Endothelial cell of umbilical vein (primary cell): ENCODE data around the gene RABGAP1. TPM values are rescaled to one million over a fixed set of nuclear protein-coding genes. Genes with fewer than 3 reads are reported as not detected.

Source experiments
- BruUV-seq: library from RNA; stranded (reverse); fragments of 400-500 nt; replicated peaks from 2 replicates; lab custom pipeline; 2021; lab: Mats Ljungman, UMichigan
- CTCF ChIA-PET: fragments of 300-600, 350-600 bp; sonication (Branson Sonifier 250); formaldehyde crosslinking; loops from one replicate; lab custom pipeline; 2021; ENCODE audit warnings: antibody characterized with exemption, inconsistent platforms; lab: Charles Lee
- POLR2A ChIA-PET: fragments of 300-600, 350-600 bp; sonication (Branson Sonifier 250); formaldehyde crosslinking; loops from one replicate; lab custom pipeline; 2021; ENCODE audit warnings: antibody characterized with exemption, inconsistent platforms; lab: Charles Lee
- DNase-seq: peaks from one replicate; pipeline ENCODE4 v3.0.0-alpha.2; 2011; ENCODE audit warnings: low read depth, low spot score
- FAIRE-seq: peaks from 2 replicates; lab custom pipeline; 2011; peaks lifted over from hg19 to GRCh38; lab: Jason Lieb, UNC
- H2AFZ ChIP-seq: 2 replicates; pipeline ENCODE4 v1.6.0; 2012; ENCODE audit warnings: low read depth, low read length, control low read depth, inconsistent platforms
- H3K27ac ChIP-seq: 2 replicates; pipeline ENCODE4 v1.5.1; 2011; ENCODE audit warnings: low read depth, mild to moderate bottlenecking, control low read depth, low read length, moderate library complexity; ENCODE audit not compliant: insufficient read depth
- H3K27me3 ChIP-seq, 2 experiments: 2 replicates each; pipeline versions ENCODE4 v1.6.0 to v1.6.1; 2011; ENCODE audit warnings: low read length in 2 of 2, mixed read lengths in 1 of 2; ENCODE audit not compliant: control insufficient read depth in 2 of 2, insufficient read depth in 2 of 2
- H3K36me3 ChIP-seq, 2 experiments: 2 replicates in 1 of 2; 3 replicates in 1 of 2; pipeline ENCODE4 v1.5.1; 2011; ENCODE audit warnings: low read length in 2 of 2, mild to moderate bottlenecking in 1 of 2, moderate library complexity in 1 of 2; ENCODE audit not compliant: control insufficient read depth in 2 of 2, insufficient read depth in 2 of 2; ENCODE audit errors: extremely low read depth in 1 of 2
- H3K4me1 ChIP-seq: 3 replicates; pipeline ENCODE4 v1.5.1; 2011; ENCODE audit warnings: mild to moderate bottlenecking, low read length; ENCODE audit not compliant: control insufficient read depth, insufficient read depth; ENCODE audit errors: extremely low read depth
- H3K4me2 ChIP-seq: 2 replicates; pipeline ENCODE4 v1.6.1; 2011; ENCODE audit warnings: low read length, control low read depth, mixed read lengths; ENCODE audit not compliant: insufficient read depth
- H3K4me3 ChIP-seq, 3 experiments: fragments of 200-600 bp in 1 of 3; sonication (generic), shearing (Covaris generic) in 1 of 3; replicated peaks in 1 of 3; 2 replicates each; pipeline ENCODE4 v1.5.1; 2011 to 2016; ENCODE audit warnings: control low read depth in 3 of 3, low read length in 3 of 3, mild to moderate bottlenecking in 2 of 3, inconsistent platforms in 1 of 3, low read depth in 1 of 3, moderate library complexity in 1 of 3; ENCODE audit not compliant: insufficient read depth in 1 of 3
- H3K79me2 ChIP-seq: 2 replicates; pipeline ENCODE4 v1.6.0; 2012; ENCODE audit warnings: low read length, inconsistent platforms; ENCODE audit not compliant: control insufficient read depth, insufficient read depth
- H3K9ac ChIP-seq: replicated peaks from 2 replicates; pipeline ENCODE3; 2011; ENCODE audit warnings: low read length, control low read depth; ENCODE audit not compliant: insufficient read depth; ENCODE audit errors: extremely low read depth
- H3K9me1 ChIP-seq: replicated peaks from 3 replicates; pipeline ENCODE4 v1.6.0; 2011; ENCODE audit warnings: mild to moderate bottlenecking, low read length; ENCODE audit not compliant: control insufficient read depth, insufficient read depth; ENCODE audit errors: extremely low read depth
- H3K9me3 ChIP-seq: replicated peaks from 2 replicates; pipeline ENCODE4 v1.5.1; 2012; ENCODE audit warnings: low read length, inconsistent platforms; ENCODE audit not compliant: control insufficient read depth, insufficient read depth
- H4K20me1 ChIP-seq: replicated peaks from 2 replicates; pipeline ENCODE3; 2011; ENCODE audit warnings: mild to moderate bottlenecking, low read length; ENCODE audit not compliant: control insufficient read depth, insufficient read depth; ENCODE audit errors: extremely low read depth
- CTCF ChIP-seq, 2 donors: IDR thresholded peaks; 1 replicate in 1 of 2; 2 replicates in 1 of 2; pipeline ENCODE4 v1.5.1; 2011; ENCODE audit warnings: low read length in 2 of 2, mild to moderate bottlenecking in 2 of 2, moderate library complexity in 2 of 2, control low read depth in 1 of 2, inconsistent platforms in 1 of 2, low read depth in 1 of 2; ENCODE audit not compliant: insufficient read depth in 1 of 2; ENCODE audit errors: extremely low read depth in 1 of 2
- EZH2 ChIP-seq: IDR thresholded peaks from 2 replicates; pipeline ENCODE4 v1.6.1; 2012; ENCODE audit warnings: borderline replicate concordance, low read depth, mild to moderate bottlenecking, moderate library complexity, low read length, inconsistent platforms; ENCODE audit not compliant: severe bottlenecking
- FOS ChIP-seq: IDR thresholded peaks from 2 replicates; pipeline ENCODE4 v1.6.1; 2011; ENCODE audit warnings: mild to moderate bottlenecking, low read length, moderate library complexity, borderline replicate concordance; ENCODE audit not compliant: insufficient read depth
- GATA2 ChIP-seq: IDR thresholded peaks from 2 replicates; pipeline ENCODE4 v1.7.0; 2011; ENCODE audit warnings: low read depth, mild to moderate bottlenecking, moderate library complexity, mixed read lengths, low read length; ENCODE audit not compliant: insufficient read length, insufficient read depth
- JUN ChIP-seq: IDR thresholded peaks from 2 replicates; pipeline ENCODE4 v1.6.1; 2011; ENCODE audit warnings: borderline replicate concordance, low read depth; ENCODE audit not compliant: insufficient read length, insufficient read depth
- MYC ChIP-seq: IDR thresholded peaks from one replicate; pipeline ENCODE4 v1.6.1; 2011; ENCODE audit warnings: mild to moderate bottlenecking, low read depth, low read length
- POLR2A ChIP-seq: IDR thresholded peaks from 2 replicates; pipeline ENCODE4 v1.6.1; 2012; ENCODE audit warnings: low read depth, mild to moderate bottlenecking, control low read depth, low read length
- POLR2AphosphoS5 ChIP-seq: IDR thresholded peaks from 2 replicates; pipeline ENCODE4 v1.6.1; 2012; ENCODE audit warnings: low read depth, mild to moderate bottlenecking, control low read depth, low read length, moderate library complexity; ENCODE audit not compliant: insufficient read depth
- dilution Hi-C: fragments of 300-500 bp; cut with MboI; formaldehyde crosslinking; loops from one replicate; pipeline ENCODE4 v1.15.0; 2019; ENCODE audit warnings: low sequenced_read_pairs; ENCODE audit not compliant: extremely low pct_ligation_motif_present
- intact Hi-C: fragments of 100-400 bp; cut with micrococcal nuclease; formaldehyde crosslinking; loops from one replicate; pipeline ENCODE4 v1.10.0; 2022
- polyA plus RNA-seq, 4 experiments: library from polyadenylated mRNA; depleted of rRNA in 3 of 4; stranded (reverse) in 3 of 4; unstranded in 1 of 4; fragments of >200 nt; gene quantifications; 2 replicates each; pipeline versions ENCODE4 v1.2.1 to v1.2.3, GENCODE V29; 2011 to 2012; ENCODE audit warnings: missing spikeins in 1 of 4
- total RNA-seq: library from RNA; stranded (reverse); gene quantifications from 2 replicates; pipeline ENCODE4 v1.2.3, GENCODE V29; 2021
- TF ChIP-seq, protein P1 (sequence below): IDR thresholded peaks from 2 replicates; pipeline ENCODE4 v1.6.1; 2011; ENCODE audit not compliant: insufficient read depth, insufficient read length

The RABGAP1 gene
- total and polyA plus RNA-seq, 2 donors (not counting 3 experiments of a cell fraction or from before 2014, with no cell fraction given), result 19.0 to 53.6 TPM

DNA sequence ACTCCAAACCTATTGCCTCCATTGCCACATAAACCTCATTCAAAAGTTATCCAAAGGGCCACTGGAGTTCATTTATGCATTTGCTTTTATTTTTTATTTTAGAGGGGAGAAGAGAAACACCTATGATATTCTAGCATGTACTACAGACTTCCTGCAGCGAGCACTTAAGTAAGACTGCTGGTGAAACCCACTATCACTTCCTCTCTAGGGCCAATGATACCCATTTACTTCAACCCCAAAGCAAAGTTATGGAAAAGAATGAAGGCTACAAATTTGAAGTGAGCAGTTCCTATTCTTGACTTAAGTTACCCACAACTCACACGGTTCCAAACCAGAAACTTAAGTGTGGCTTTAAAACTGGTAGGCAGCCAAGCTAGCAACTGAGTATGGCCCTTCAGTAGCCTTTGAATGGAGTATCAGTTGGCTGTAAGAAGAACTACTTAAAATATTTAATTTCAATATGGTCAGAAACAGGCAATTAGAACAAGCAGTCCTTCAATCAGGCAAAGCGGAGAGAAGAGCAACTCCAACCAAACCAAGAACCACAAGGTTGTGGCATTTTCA, 186.8 kb downstream of the RABGAP1 start:
- Histone ChIP-seq H3K9me3 (no peaks in the 10 kb centered on the region), H3K27me3 (no peaks in the 10 kb centered on the region), H3K4me1 (no peaks in the 10 kb centered on the region), H3K9me1 (no peaks in the 10 kb centered on the region), H2AFZ (no peak overlapping the region), H3K4me2 (no peak overlapping the region), H3K9ac (no peak overlapping the region), H4K20me1 (no peaks in the 10 kb centered on the region), H3K79me2 (no peaks in the 10 kb centered on the region), H3K27ac (no peak overlapping the region), H3K36me3 (peaks cover 0 to 2% of the 10 kb centered on the region in 2 experiments), H3K4me3 (no peak overlapping the region)
- no peak for TF ChIP-seq POLR2AphosphoS5
- no peak for TF ChIP-seq MYC
- no peak for TF ChIP-seq GATA2
- no peak for TF ChIP-seq JUN
- TF ChIP-seq FOS, result no peak
- no peak for TF ChIP-seq POLR2A
- TF ChIP-seq, protein P1, sequence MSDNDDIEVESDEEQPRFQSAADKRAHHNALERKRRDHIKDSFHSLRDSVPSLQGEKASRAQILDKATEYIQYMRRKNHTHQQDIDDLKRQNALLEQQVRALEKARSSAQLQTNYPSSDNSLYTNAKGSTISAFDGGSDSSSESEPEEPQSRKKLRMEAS, result no peak
- TF ChIP-seq CTCF (IDR thresholded peaks at IDR 0.05; ENCODE audit: extremely low read depth in 1 of 2, insufficient read depth in 1 of 2, low read depth in 1 of 2, low read length in 2 of 2), result no peak
- TF ChIP-seq EZH2, result no peak
- CTCF ChIA-PET, result interaction anchor here (2.0 kb wide), 1 partner anchor 98 kb away, joined by 5 read pairs; no protein-coding TSS in a partner anchor
- dilution Hi-C loops, result no loop called here
- no peak for FAIRE-seq
- intact Hi-C loops, result no loop called here
- POLR2A ChIA-PET, result no interaction called here
- no peak for DNase-seq
- BruUV-seq, result no TSS peak
